GM18508 (cell line): ENCODE data around the gene ALOX12.

ENCODE experiments used
- ATAC-seq: cut with Tn5 transposase; IDR thresholded peaks from one replicate; pipeline ENCODE4 v1.9.1; 2021; ENCODE audit warnings: moderate number of reproducible peaks; ENCODE audit not compliant: insufficient read depth, unreplicated experiment

Gene ALOX12

DNA sequence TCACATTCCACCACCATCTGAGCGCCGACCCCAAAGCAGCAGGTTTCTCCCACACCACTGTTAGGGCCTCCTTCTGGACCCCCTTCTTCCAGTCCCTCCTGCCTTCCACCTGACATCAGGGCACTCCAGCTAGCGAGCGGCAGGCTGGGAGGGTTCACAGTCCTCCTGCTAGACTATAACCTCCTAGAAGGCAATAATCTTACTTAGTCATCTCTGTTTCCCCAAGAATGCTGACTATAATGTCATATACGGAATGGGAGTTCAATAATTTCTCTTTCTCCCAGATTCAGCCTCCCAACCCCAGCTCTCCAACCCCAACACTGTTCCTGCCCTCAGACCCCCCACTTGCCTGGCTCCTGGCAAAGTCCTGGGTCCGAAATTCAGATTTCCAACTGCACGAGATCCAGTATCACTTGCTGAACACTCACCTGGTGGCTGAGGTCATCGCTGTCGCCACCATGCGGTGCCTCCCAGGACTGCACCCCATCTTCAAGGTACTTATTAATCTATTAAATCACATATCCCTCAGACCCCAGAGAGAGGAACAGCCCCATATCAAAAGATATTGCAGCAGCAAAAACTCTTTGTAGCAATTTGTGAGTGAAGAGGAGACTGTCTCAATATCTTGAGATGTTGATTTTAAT is 5.6 kb downstream of the ALOX12 start:
- ATAC-seq = no peak

- no peak for ATAC-seq
Measured at GRCh38 chr17:7002288-7003047, 6.6 kb downstream of the ALOX12 start.

- no peak for ATAC-seq
Measured at GRCh38 chr17:7003745-7004144, 7.9 kb downstream of the ALOX12 start.

DNA sequence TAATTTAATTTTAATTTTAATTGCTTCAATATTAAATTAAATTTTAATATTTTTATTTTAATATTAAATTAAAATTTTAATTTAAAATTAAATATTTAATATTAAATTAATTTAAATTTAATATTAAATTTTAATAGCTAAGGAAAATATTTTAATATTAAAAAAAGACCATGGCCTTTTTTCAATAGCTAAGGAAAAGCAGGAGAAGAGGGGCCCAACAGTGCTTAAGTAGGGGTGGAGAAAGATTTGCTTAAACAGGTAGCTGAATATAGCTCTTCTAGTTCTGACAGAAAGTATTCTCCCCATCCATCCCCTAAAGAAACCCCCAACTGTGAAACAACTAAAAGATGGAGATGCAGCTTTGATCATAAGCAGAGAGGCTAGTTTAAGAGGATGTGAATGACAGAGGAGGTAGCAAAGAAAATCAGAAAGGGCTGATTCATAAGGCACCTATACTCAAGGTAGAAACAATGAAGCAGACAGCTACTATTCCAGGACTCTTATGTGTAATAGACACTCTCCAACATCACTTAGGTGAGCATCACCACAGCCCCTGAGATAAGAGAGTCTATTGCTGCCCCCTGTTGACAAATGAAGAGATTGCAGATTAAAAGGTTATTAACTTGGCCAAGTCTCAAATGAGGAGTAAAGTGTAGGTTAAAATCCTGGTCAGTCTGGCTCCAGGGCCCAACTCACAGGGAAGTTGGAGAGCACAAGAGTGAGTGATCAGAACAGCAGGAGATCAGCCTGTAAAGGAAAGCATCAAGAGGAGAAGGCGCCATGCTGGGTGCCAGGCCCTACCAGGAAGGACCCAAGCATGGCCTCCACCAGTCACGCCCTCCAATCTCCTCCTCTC is 8.8 kb downstream of the ALOX12 start:
- no peak for ATAC-seq

GRCh38 chr17:7005716-7006115 is 9.9 kb downstream of the ALOX12 start:
- ATAC-seq = no peak

DNA sequence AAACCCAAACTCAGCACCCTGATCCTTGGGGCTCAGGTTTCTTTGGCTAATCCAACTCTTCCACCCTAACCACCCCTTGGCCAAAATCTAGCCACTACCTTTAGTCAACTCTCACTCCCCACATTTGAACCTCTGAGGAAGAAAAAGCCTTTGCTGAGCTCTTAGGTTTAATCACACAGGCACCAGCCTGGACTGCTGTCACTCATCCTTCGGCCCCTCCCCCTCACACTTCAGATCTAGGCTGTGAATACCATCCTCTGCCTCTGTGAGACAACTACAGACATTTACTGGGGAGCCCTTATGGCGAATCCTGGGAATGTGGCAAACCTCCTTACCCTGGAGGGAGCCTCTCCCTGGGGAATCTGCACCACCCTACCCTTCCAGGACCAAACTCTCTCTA is 11.3 kb downstream of the ALOX12 start:
- no peak for ATAC-seq

DNA sequence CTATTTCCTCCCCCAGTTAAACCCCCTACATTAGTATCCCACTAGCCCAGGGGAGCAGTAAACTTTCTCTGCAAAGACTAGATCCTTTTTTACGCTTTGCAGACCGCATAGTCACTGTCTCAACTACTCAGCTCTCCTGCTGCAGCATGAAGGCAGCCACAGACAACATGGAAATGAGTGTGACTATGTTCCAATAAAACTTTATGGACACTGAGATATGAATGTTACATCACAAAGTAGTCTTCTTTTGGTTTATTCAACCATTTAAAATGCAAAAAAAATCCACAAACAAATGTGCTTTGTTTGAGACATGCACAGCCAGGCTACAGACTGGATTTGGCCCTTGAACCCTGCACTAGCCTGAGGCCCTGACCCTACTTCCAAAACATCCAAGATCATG is 14.7 kb downstream of the ALOX12 start:
- no peak for ATAC-seq

DNA sequence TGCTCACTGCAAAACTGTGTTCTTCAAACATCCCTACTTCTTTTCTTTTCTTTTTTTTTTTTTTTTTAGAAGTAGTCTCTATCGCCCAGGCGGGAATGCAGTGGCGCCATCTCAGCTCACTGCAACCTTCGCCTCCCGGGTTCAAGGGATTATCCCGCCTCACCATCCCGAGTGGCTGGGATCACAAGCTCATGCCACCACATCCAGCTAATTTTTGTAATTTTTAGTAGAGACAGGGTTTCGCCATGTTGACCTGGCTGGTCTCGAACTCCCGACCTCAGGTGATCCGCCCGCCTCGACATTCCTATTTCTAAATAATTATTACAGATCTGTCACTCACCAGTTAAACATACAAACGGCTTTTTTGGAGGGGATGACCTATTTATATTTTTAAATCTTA is 15.6 kb downstream of the ALOX12 start:
- ATAC-seq = no peak

DNA sequence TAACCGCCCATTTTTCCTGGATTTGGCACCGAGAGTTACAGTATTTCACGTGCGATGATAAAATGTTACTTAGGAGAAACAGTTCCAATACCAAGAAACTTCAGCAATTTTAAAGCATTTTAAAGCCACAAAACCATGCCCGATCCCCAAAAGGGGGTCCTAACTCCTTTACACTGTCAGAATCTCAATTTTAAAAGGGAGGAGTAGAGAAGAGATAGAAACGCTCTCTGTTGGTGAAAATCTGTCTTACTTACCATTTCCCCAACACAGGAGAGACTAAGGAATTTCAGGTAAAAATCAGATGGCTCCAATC is 16.0 kb downstream of the ALOX12 start:
- ATAC-seq = no peak

DNA sequence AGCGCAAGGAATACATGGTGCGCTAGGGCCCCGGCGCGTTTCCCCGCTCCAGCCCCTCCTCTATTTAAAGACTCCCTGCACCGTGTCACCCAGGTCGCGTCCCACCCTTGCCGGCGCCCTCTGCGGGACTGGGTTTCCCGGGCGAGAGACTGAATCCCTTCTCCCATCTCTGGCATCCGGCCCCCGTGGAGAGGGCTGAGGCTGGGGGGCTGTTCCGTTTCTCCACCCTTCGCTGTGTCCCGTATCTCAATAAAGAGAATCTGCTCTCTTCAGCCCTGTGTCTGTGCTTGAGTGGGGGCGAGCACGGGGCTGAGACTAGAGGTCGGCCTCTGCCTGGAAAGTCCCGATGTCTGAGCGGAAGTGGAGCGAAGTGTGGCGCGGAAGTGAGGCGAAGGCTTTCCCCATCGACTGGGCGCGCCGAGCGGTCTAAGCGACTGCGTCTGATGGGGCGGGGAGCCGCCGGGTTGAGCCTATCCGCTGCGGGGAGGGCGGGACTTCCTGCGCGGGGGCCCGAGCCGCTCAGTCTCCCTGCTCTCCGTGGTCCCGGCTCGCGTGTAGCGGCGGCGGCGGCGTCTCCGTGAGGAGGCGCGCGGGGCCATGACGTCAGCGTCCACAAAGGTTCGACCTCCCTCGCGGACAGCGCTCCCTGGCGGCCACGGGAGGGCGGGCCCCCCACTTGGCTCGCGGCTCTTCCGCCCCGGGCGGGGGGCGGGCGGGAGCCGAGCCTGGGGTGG is 18.6 kb downstream of the ALOX12 start:
- ATAC-seq = peak; percentile 43

DNA sequence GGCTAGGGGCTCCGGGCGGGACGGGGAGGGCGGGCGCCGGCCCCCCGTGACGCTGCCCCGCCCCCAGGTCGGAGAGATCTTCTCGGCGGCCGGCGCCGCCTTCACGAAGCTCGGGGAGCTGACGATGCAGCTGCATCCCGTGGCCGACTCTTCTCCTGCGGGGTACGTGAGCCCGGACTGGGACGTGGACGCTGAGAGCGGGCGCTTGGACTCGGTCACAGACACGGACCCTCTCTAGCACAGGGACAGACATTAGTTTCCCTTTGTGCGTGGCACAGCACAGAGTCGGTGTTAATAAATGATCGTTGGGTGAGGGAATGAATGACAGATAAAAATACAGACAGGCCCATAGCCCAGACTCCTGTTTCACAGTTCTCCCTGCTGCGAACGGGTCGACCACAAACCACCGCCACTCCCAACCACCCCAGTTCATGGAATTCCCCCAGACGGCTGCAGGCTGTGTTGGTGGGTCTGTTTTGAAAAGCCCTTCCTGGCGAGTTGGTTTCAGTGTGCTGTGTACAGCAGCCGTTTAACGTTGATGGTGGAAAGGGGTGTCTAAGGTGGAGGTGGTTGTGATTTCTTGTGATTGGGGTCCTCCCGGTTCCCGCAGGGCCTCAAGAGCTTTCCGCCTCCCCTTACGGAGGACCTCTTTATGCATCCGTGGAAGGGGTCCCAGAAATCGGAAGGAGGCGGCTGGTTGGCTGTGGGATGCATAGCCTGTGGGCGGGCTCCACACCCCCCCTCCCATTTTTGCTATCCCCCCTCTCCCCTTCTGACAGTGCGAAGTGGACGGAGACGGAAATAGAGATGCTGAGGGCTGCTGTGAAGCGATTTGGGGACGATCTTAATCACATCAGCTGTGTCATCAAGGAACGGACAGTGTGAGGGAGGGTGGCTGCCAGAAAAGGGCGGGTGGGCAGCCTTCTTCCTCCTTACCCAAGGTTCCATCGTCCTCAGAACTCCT is 19.4 kb downstream of the ALOX12 start:
- ATAC-seq = peak; percentile 10

GRCh38 chr17:7016418-7016817 is 20.6 kb downstream of the ALOX12 start:
- no peak for ATAC-seq

GRCh38 chr17:7016886-7017826 is 21.3 kb downstream of the ALOX12 start:
- no peak for ATAC-seq

- no peak for ATAC-seq
Measured at GRCh38 chr17:7017827-7018200, 22.0 kb downstream of the ALOX12 start.

DNA sequence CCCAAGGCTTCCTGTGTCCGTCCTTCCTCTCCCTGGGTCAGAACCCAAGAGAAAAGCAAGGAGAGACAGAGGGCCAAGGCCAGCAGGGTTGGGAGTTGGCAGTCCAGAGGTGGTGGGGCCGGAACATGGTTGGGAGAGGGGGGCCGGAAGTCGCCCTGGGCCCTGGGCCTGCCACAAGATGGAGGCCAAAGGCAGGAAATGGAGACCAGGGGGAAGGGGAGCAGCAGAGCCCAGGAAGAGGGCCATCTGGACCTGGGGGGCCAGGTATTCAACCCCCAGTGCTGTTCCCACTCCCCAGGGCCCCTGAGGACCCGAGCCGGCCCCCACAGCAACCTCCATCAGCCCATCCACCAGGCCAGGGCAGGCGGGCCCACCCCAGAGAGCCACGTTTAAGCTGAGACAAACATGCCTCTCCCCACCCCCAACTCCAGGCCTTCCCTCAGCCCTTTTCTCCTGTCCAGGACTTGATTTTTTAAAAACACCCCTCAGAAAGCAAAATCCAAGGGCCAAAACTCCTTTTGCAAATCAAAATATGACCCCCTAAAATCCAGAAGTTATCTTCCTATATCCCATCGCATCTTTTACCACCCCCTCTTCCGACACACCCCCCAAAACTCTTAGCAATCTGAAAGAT is 22.6 kb downstream of the ALOX12 start:
- ATAC-seq = no peak

- ATAC-seq = no peak
Measured at GRCh38 chr17:7019367-7019766, 23.5 kb downstream of the ALOX12 start.

GRCh38 chr17:7019839-7020519 is 24.1 kb downstream of the ALOX12 start:
- no peak for ATAC-seq
